Measurements from ENCODE around the gene ASIC4.

The ASIC4 gene

DNA sequence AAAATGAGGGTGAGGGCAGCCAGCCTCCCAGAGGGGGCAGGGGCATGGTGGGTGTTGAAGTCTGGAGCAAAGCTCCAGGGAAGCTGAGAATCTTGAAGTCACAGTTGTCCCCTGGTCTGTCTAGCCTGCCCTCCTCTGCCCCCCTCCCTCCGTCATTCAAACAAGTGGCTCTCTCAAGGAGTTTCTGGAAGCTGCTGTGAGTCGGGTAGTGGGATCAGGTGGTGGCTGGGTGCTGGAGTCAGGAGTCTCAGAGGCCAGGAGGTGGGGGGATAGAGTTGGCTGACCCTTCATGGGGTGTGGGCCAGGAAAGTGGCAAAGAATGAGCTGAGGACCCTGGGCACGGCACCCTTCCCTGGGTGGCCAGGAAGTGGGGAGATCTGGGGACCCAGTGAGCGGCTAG lies 495 bp upstream of the ASIC4 start:
- no peak for DNase-seq

DNA sequence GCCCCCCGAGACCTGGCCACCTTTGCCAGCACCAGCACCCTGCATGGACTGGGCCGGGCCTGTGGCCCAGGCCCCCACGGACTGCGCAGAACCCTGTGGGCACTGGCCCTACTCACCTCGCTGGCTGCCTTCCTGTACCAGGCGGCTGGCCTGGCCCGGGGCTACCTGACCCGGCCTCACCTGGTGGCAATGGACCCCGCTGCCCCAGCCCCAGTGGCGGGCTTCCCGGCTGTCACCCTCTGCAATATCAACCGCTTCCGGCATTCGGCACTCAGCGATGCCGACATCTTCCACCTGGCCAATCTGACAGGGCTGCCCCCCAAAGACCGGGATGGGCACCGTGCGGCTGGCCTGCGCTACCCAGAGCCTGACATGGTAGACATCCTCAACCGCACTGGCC lies 554 bp downstream of the ASIC4 start:
- DNase-seq = no peak

DNA sequence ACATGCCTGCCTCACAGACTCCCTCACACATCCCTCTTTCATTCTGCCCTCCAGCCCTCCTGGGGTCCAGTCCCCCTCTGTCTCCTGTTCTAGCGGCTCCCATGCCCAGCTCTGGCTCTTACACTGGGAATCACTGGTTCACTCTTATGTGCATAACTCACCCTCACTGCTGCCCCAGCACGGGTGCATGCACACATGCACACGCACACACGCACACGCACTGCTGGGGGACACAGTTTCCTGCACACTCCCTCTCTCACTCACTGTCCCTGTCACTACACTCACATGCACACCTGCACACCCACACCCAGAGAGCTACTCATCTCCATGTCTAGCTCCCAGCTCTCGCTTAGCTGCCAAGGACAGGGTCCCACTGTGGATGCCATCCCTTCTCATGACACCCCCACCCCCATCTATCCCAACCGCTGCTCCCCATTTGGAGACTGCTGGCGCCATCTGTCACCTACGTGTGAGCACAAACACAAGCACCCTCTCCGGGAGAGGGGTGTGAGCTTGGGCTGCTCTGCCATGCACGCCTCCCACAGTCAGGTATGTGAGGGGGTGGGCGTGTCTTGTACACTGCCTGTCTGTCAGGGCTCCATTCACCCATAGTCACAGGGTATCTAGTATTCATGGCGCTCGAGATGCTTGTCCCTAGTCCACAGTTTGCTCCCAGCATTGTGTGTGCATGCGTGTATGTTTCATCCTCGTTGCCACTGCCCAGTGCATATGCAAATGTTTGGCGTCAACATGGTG lies 1.8 kb downstream of the ASIC4 start:
- no peak for DNase-seq

DNA sequence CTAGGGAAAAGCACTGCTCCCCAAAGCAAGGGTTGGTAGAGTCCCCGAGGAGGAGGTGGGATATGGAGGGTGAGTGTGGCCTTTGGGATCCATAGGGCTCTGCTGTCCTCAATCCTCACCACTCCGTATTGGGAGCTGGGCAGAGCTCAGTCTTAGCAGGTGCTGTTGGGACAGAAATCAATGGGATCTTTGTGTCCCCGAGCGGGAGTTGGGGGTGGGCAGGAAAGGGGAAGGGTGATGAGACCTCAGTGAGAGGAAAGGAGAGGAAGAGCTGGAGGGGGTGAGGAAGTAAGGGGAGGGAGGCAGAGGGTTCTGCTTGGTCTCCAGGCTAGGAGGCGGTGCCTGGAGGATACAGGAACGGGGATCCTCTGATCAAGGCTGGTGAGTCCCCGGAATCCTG lies 2.6 kb downstream of the ASIC4 start:
- no peak for DNase-seq

DNA sequence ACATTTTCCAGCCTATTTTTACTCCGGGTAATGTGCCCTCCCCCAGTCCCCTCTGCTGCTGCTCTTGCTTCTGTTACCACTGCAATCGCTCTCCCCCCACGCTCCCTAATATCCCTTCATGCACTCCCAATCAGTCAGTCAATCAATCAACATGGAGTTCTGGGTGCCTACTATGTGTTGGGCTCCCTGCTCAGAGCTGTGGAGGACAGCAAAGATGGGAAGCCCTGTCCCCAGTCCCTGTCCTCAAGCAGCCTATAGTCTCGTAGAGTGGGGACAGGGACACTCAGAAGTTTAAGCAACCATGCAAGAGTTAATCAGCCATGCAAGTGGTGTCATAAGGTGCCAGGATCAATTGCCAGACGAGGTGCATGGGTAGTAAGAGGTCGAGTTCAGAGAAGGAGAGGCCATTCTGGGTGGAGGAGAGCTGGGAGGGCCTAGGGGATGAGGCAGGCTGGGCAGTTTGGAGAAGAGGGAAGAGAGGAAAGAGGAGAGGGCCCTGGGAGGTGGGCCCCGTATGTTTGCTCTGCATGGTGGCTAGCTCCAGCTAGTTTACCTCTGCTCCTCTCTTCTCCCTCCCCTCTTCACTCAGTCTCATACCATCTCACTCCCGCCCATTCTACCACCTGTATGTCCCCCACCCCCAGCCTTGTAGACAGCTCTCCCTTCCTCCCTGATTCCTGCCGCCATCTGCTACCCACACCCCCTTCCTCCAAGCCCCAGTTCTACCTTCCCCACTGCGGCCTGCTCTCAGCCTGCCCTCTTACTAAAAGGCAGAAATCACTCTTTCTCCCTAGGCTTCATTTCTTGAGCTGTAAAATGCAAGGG lies 3.9 kb downstream of the ASIC4 start:
- no peak for DNase-seq

DNA sequence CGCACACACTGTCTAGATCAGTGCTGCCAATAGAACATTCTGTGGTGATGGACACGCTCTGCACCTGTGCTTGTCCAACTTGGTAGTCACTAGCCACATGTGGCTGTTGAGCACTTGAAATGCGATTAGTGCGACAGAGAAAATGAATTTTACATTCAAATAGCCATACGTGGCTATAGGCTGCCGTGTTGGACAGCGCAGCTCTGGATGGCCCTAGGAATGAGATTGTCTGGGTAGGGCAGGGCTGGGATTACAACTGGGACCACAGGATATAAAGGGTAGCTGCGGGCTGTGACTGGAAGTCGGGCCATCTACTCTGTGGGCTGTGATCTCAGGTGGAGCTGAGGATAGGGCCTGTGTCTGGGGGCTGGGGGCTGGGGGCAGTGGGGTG lies 5.2 kb downstream of the ASIC4 start:
- DNase-seq = no peak

DNA sequence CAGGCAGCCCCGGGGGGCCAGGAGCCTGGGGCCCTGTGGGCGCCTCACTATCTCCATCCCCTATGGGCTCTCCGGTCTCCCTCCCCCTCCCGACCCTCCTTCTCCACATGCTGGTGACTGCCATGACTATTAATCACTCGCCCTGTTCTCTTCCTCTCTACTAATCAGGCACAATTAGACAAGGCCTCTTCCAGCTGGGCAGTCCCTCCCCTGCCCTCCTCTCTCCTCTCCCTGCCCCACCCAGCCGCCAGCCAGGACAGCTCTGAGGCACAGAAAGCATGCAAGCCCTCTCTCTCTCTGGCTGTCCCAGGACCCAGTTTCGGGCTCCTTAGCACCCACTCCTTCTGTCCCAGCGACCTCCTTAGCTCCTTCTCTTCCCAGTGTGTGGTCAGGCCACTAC lies 5.8 kb downstream of the ASIC4 start:
- no peak for DNase-seq

DNA sequence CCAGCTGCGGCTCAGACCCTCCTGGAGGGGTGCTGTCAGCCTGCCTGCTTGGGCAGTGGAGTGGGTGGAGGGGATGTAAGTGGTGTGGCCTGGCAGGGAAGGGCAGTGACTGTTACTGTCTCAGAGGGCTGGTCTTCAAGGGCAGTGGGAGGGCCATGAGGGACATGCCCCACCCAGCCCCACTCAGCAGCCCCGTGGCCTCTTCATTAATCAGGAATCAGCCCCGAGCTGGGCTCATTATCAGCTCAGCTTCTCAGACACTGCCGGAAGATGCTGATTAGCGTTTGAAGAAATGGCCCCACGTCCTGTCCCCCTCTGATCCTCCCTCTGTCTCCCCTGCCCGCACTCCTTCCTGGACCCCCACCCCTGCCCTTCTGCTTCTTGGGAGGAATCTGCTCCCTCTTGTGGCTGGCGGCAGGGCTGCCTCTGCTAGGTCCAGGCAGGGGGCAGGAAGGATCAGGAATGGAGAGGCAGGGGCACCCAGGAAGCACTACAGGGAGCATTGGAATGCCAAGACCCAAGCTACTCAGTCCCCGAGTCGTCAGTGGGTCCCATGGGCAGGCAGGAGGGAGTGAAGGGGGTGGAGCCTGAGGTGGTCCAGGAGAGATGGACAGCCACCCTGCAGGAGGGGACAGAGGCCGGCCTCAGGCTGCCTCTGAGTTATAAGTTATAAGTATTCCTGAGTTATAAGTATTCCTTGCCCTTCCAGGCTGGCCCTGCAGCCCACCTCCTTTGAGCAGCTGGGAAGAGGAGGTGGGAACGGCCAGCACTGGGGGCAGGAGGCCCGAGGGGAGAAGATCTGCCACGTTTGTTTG lies 7.0 kb downstream of the ASIC4 start:
- DNase-seq = peak in 11 of 56 donors; percentile 8 to 40 (median 16)

DNA sequence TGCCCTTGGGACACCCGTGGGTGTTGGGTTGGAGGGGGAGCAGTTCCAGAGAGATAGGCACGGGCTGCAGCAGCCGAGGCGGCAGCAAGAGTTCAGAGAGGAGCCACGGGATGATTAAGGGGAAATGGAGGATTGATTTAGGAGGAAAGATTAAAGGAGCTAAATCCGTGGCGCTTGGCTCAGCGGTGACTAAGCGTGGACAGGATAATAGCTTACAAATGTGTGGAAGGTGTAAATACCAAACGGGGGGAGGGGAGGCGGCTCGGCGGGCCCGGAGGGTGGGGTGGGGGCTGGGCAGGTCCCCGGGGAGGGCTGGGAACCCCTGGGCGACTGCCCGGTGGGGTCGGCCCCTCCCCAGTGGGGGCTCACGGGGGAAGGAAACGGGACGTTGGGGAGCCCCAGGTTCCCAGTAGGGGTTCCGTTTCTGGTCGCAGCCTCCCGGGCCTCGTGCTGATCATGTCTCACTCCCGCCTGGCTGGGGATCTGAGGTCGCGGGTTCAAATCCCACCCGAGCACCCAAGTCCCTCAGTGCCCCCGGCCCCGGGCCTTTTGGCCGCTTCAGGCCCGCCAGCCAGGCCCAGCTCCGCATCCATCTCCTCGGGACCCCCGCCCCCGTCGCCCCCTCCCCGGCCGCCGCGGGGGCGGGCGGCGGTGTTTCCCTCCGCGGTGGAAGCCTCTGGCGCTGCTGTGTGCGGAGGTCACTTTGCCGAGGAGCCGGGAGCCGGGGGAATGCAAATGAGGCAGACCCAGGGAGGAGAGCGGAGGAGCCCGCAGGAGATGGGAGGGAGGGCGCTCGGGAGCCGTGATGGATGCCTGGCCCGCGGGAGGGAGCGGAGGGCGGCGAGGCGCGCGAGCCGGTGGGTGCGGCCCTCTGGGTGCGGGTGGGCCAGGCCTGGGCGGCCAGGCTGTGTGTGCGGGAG lies 8.1 kb downstream of the ASIC4 start:
- peak in 17 of 56 donors; percentile 4 to 40 (median 26) for DNase-seq

DNA sequence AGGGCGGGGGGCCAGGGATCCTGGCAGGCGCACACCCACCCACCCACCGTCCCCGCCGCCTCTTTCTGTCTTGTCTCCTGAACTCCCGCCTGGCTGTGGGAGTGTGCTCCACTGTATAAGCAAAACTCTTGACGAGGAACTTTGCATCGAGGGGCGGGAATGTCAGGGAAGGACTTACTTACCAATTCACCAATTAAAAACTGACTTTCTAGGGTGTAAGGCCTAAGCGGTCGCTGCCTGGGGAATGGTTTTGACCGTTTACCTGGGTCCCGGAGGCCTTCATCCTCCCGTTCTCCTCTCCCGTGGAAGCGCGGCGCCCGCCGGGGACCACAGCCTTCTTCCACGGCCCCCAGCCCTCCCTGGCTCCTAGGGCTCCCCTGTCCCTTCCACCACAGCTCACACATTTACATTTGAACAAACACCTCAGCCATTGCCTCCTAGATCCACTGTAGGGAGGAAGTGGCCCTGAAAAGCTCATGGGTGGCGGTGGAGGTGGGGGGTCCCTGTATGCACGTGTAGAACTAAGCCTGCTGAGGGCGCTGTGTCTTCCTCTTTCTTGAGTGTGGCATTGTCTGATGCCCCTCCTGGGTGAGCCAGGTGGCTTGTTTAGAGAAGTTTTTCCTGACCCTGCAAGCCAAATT lies 8.9 kb downstream of the ASIC4 start:
- no peak for DNase-seq

DNA sequence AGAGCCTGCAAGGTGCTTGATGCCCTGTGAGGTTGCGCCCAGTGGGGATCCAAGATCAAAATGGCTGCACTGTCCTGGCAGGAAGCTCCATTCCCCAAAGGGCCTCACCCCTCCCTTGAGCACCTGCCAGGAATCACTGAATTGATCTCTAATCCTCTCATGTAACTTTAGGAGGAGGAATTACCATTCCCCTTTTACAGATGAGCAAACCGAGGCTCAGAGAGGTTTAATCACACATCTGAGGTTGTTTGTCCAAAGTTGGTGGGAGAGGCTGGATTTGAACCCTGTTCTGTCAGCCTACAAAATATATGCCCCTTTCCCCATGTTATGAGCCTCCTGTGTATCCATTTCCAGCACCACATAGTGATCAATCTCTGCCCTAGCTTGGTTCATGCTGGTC lies 10.5 kb downstream of the ASIC4 start:
- DNase-seq = no peak

DNA sequence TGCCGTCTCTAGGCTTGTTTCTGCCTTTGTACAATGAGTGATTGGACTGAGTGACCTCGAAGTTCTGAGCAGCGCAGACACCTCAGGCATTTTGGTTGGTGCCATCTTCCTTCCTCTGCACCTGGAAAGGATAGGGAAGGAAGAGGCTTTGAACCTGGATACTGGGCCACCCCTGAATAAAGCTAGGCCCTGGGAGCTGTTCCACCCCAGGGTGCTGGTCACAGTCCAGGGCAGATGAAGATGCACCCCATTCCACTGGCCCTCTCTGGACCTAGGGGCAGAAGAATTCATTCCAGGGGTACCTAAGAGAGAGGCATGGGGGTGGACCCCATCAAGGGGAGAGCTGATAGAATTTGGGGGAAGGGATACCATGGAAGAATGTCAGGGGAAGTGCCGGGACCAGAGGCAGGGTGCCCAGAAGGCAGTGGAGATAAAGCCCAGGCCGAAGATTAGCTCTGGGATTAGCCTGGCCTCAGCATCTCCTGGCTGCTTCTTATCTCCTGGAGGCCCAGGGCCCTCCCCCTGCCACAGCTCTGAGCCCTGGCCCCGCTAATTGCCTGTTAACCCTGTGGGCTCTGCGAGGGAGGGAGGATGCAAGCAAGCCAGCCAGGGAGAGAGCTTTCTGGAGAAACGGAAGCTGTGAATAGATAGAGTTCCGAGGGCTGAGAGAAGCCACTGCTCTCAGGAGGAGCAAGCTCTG lies 11.4 kb downstream of the ASIC4 start:
- DNase-seq = no peak

DNA sequence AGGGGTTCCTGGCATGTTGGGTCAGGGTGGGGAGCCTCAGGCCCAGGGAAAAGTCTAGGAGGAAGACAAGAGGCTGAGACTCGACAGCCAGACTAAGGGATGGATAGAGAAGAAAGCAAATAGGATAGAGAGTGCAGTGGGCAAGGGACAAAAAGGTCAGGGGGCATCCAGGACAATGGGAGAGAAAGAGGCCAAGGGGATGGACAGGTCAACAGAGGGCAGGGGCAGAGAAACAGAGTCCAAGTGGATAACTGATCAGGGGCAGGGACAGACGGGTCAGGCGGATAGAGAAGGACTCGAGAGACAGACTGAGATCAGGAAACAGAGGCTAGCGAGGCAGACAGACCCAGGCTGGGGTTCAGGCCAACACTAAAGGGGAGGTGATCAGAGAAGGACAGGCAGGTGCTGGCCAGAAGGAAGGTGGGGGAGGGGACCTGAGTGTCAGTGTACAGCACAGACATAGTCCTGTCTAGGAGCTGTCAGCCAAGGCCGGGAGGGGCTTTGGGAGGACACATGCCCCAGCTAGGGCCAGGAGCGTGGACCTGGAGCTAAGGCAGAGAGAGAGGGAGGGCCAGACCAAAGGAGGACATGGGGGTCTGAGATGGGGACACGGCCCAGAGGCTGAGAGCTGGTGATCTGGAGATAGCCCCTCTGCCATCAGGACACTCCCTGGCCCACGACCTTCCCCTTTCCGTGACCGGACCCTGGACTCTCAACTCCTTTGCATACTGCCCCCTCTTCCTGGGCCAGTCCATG lies 12.2 kb downstream of the ASIC4 start:
- no peak for DNase-seq

DNA sequence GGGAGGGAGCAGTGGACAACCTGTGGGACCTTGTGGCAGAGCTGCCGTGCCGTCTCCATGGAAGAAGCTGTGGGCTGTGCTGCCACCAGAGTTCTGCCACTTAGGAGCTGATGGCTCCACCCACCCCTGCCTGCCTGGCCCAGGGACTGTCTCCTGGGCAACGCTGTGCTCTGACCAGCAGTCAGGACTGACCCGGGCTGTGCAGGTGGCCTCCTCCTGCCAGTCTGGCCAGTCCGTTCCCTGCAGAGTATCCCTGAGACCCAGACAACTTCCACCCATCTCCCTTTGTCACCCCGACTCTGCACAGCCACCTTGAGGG lies 12.8 kb downstream of the ASIC4 start:
- DNase-seq = peak in 5 of 56 donors; percentile 9 to 34 (median 22)

DNA sequence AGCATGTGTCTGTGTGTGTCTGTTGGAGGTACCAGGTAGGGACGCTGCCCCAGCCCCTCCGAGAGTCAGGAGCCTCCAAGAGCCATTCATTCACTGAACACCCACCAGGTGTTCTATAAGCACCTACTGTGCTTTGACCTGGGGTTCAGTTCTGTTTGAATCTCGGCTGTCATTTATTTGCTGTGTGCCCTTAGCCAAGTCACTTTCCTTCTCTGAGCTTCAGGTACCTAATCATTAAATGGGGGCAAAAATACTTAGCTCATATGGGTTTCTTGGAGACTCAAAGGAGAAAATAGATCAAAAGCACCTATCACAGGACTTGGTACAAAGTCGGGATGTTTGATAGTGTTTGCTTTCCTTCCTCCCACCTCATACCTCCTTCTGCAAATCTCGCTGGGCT lies 13.2 kb downstream of the ASIC4 start:
- no peak for DNase-seq

DNA sequence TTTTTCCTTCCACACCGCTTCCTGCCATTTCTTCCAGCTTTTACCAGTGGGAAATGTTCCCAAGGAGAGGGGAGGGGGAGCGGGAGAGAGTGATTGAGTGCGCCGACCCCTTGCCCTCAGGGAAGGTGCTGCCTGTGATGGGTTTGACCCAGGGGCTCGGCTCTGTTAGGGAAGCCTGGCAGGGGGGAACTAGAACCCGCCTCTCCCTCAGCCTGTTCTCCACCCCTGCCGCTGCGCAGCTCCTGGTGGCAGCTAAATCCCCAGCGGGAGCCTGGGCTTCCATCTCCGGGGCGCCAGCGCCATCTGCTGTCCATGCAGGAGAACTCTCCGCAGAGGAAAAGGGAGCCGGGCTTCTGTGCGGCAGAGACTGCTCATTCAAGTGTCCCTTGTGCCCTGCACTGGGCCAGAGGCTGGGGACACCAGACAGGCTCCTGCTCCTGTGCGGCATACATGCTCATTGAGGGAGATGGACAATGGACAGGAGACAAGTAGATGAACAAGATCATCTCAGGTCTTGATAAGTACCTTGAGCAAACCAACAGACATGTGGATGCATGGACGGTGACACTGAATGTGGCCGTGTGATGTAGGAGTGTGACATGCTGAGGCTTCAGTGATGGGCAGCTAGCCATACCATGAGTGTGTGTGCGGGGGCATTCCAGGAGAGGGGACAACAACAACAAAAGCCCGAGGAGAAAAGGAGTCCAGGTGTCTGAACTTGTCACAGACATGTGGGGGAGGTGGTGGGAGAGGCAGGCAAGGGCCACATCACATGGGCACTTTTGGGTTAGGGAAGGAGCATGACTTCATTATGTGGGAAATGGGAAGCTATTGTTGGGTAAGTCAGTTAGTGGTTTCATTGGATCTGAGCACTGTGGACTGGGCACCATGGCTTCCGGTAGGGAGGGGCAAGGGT lies 16.0 kb downstream of the ASIC4 start:
- peak; percentile 17 to 88 (median 74) for DNase-seq

DNA sequence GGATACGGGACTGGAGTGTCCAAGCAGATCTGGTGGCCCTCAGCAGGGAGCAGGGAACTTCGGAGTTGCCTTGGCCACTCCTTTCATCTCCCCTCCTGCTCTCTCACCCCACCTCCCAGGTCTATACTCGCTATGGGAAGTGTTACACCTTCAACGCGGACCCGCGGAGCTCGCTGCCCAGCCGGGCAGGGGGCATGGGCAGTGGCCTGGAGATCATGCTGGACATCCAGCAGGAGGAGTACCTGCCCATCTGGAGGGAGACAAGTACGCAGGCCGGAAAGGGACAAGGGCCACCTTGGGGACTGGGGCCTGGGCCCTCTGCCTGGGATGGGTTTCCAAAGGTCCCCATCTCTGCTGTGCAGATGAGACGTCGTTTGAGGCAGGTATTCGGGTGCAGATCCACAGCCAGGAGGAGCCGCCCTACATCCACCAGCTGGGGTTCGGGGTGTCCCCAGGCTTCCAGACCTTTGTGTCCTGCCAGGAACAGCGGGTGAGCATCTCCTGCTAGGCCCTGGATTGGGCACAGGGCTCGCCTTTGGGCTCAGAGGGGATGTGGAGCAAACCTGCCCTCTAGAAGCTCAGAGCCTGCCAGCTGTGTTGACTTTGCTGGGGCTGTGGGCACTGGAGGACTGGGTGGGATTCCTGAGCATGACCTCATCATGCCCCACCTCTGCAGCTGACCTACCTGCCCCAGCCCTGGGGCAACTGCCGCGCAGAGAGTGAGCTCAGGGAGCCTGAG lies 17.5 kb downstream of the ASIC4 start:
- no peak for DNase-seq

DNA sequence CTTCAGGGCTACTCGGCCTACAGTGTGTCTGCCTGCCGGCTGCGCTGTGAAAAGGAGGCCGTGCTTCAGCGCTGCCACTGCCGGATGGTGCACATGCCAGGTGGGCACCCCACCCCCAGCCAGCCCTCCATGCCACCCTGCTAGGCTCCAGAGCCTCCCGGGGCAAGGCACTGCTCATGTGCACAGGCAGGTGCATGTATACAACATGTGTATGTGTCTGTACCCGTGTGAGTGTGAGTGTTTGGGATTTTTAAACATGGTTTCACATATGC lies 18.0 kb downstream of the ASIC4 start:
- DNase-seq = no peak

Measured in amygdala (tissue), 56 donors.